ENCODE measurements around the gene CALCR. TPM values are rescaled to one million over a fixed set of nuclear protein-coding genes. Genes with fewer than 3 reads are reported as not detected.

CALCR gene
- total and polyA plus RNA-seq, 3 donors from 2014 or later: 0.31 to 0.76 (median 0.56) TPM

DNA sequence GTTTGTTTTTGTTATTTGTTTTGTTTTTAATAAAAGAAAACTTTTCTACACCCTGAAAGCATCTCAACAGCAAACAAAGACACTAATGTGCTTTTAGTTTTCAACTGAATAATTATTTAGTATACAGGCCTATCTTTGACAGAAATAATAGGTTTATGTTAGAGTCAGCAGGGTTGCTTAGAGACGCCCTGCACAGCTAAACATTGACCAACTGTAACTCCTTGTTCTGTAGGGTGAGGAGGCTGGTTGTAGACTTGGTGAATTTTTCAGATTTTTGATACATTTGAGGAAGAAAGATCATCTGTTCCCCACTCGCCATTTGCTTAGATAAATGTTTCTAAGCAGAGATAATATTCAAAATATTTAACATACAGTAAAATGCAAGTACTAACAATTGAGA lies 103.1 kb downstream of the CALCR start:
- Histone ChIP-seq H3K27ac (no peak overlapping the region), H3K36me3 (ENCODE audit: low read depth, missing control alignments) (no peaks in the 10 kb centered on the region), H3K4me3 (no peak overlapping the region), H3K27me3 (no peaks in the 10 kb centered on the region), H3K4me1 (no peaks in the 10 kb centered on the region), H3K9me3 (no peaks in the 10 kb centered on the region)
- TF ChIP-seq, protein P1, sequence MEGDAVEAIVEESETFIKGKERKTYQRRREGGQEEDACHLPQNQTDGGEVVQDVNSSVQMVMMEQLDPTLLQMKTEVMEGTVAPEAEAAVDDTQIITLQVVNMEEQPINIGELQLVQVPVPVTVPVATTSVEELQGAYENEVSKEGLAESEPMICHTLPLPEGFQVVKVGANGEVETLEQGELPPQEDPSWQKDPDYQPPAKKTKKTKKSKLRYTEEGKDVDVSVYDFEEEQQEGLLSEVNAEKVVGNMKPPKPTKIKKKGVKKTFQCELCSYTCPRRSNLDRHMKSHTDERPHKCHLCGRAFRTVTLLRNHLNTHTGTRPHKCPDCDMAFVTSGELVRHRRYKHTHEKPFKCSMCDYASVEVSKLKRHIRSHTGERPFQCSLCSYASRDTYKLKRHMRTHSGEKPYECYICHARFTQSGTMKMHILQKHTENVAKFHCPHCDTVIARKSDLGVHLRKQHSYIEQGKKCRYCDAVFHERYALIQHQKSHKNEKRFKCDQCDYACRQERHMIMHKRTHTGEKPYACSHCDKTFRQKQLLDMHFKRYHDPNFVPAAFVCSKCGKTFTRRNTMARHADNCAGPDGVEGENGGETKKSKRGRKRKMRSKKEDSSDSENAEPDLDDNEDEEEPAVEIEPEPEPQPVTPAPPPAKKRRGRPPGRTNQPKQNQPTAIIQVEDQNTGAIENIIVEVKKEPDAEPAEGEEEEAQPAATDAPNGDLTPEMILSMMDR (IDR thresholded peaks at IDR 0.05): no peak
- no peak for TF ChIP-seq POLR2A (IDR thresholded peaks at IDR 0.05)
- intact Hi-C loops (cut with DNase I; ENCODE audit: low total_unique reads): no loop called here
- 67 to 77% methylated on average over 2 of the region's 2 CpGs for WGBS, 2 donors
- DNase-seq: peak; percentile 20

DNA sequence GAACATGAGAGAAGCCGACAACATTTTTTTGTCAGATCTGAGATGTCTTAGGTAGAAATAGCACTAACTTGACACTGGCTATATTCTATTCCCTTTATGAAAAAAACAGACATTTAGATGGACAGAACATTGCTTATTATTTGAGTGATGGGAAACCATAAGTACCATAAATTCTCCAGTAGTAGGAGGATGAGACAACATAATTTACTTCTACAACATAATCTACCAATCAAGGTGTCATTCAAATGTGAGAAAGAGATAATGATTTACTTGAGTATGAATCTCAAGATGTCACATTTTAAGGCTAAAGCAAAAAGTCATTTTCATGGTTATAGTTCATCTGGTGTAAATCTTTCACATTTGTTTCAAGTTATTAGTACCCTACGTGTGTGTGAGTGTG lies 110.8 kb downstream of the CALCR start:
- 78 to 84% methylated on average over 2 of the region's 2 CpGs for WGBS, 2 donors
- TF ChIP-seq POLR2A (IDR thresholded peaks at IDR 0.05): no peak
- TF ChIP-seq, protein P1 (IDR thresholded peaks at IDR 0.05): no peak
- intact Hi-C loops (cut with DNase I; ENCODE audit: low total_unique reads): no loop called here

DNA sequence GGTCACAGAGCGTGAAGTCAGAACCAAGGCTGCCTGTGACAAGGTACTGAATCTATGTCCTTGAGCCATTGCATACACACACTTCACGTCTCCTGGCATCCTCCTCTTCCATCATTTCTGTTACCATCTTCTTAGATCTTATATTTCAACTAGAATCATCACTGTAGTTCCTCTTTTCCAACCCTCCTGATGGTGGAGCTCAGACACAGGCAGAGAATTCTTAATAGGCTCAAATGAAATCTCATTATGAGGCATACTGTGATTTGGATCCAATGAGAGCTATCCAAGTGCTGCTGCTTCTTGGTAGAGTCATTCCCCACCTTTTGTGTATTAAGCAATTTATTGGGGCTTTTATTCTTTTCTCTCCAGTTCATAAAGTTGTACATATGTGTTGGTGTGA lies 113.2 kb downstream of the CALCR start:
- 52 to 61% methylated on average over 2 of the region's 2 CpGs for WGBS, 2 donors
- no peak for DNase-seq
- Histone ChIP-seq H3K9me3 (no peaks in the 10 kb centered on the region), H3K27me3 (no peaks in the 10 kb centered on the region), H3K27ac (no peak overlapping the region), H3K36me3 (ENCODE audit: low read depth, missing control alignments) (no peaks in the 10 kb centered on the region), H3K4me3 (no peak overlapping the region), H3K4me1 (no peaks in the 10 kb centered on the region)
- intact Hi-C loops (cut with DNase I; ENCODE audit: low total_unique reads): no loop called here
- no peak for TF ChIP-seq POLR2A (IDR thresholded peaks at IDR 0.05)
- TF ChIP-seq, protein P1 (IDR thresholded peaks at IDR 0.05): no peak

More for the DNA sequence above, 110.8 kb downstream of the CALCR start:
- no peak overlapping the region for H3K27ac ChIP-seq
- no peaks in the 10 kb centered on the region for H3K36me3 ChIP-seq (ENCODE audit: low read depth, missing control alignments)
- H3K4me3 ChIP-seq: no peak overlapping the region
- H3K9me3 ChIP-seq: no peaks in the 10 kb centered on the region
- no peaks in the 10 kb centered on the region for H3K4me1 ChIP-seq
- no peak for DNase-seq
- H3K27me3 ChIP-seq: no peaks in the 10 kb centered on the region

DNA sequence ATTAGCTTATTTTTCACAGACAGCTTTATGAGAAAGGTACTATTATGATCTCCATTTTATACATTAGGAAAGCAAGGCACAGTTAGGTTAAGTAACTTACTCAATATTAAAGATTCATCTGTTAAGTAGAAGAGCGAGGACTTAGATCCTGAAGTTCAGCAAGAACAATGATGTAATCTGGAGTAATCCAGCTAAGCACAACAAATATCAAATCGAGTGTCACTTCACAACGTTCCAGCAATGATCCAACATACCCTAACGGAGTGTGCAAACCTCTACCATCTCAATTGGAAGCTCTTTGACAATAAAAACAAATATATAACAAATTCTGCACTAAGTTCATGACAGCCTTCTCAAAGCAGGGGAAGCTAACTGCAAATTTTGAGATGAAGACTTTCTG lies 121.3 kb downstream of the CALCR start:
- H3K4me3 ChIP-seq: no peak overlapping the region
- WGBS, 2 donors: 59 to 93% methylated on average over 4 of the region's 4 CpGs
- H3K4me1 ChIP-seq: no peaks in the 10 kb centered on the region
- TF ChIP-seq, protein P1 (IDR thresholded peaks at IDR 0.05): no peak
- no peak for TF ChIP-seq POLR2A (IDR thresholded peaks at IDR 0.05)
- H3K36me3 ChIP-seq (ENCODE audit: low read depth, missing control alignments): no peaks in the 10 kb centered on the region
- intact Hi-C loops (cut with DNase I; ENCODE audit: low total_unique reads): no loop called here
- H3K27me3 ChIP-seq: no peaks in the 10 kb centered on the region
- no peak for DNase-seq
- H3K9me3 ChIP-seq: no peaks in the 10 kb centered on the region
- H3K27ac ChIP-seq: no peak overlapping the region

DNA sequence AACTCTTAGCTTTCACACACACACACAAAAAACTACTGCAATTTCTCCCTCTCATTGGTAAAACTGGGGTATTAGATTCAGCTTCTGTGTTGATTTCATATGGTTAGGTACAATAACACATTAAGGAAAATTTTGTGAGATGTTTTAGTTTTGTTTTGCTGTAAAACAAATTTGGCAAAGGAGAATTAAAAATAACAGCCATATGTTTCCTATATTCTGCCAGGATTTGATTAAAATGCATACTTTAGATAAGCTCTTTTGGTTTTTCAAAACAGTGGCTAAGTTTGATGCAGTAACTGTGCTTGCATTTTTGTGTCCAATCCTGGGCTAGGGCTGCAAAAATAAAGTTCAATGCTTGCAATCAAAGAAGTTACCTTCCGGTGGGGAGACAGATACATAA lies 126.3 kb downstream of the CALCR start:
- Histone ChIP-seq H3K9me3 (no peaks in the 10 kb centered on the region), H3K27me3 (no peaks in the 10 kb centered on the region), H3K27ac (no peak overlapping the region), H3K36me3 (ENCODE audit: low read depth, missing control alignments) (no peaks in the 10 kb centered on the region), H3K4me1 (no peaks in the 10 kb centered on the region), H3K4me3 (no peak overlapping the region)
- intact Hi-C loops (cut with DNase I; ENCODE audit: low total_unique reads): no loop called here
- 31 to 41% methylated on average over 1 of the region's 1 CpG for WGBS, 2 donors
- TF ChIP-seq, protein P1 (IDR thresholded peaks at IDR 0.05): no peak
- TF ChIP-seq POLR2A (IDR thresholded peaks at IDR 0.05): no peak
- DNase-seq: no peak
